OCI-LY3 (cell line): ENCODE data around the gene ESPN.

Experiments
- H2AFZ ChIP-seq: fragments of 200-600, 300-600 bp; shearing (Covaris generic); 2 replicates; pipeline ENCODE4 v1.6.0; 2014; ENCODE audit warnings: antibody characterized with exemption, low read depth, low read length
- H3K27ac ChIP-seq: fragments of 200-600, 300-600 bp; sonication (generic); 2 replicates; pipeline ENCODE4 v1.5.1; 2014; ENCODE audit warnings: mild to moderate bottlenecking, low read length, moderate library complexity, mixed read lengths
- H3K27me3 ChIP-seq: fragments of 200-600, 300-600 bp; sonication (generic); 2 replicates; pipeline ENCODE4 v1.6.1; 2014; ENCODE audit warnings: low read depth, low read length, mixed read lengths
- H3K36me3 ChIP-seq: fragments of 200-600, 300-600 bp; sonication (generic); replicated peaks from 2 replicates; pipeline ENCODE3; 2014; ENCODE audit warnings: low read depth, low read length, mixed read lengths
- H3K4me1 ChIP-seq: fragments of 300-600, 200-600 bp; sonication (generic); 2 replicates; pipeline ENCODE4 v1.6.1; 2014; ENCODE audit warnings: low read length, mixed read lengths
- H3K4me2 ChIP-seq: fragments of 200-600, 300-600 bp; sonication (generic); 2 replicates; pipeline ENCODE4 v1.6.1; 2014; ENCODE audit warnings: low read length, mixed read lengths
- H3K4me3 ChIP-seq: fragments of 300-600, 200-600 bp; sonication (generic); 2 replicates; pipeline ENCODE4 v1.5.1; 2014; ENCODE audit warnings: antibody characterized with exemption, mild to moderate bottlenecking, low read length, moderate library complexity
- H3K79me2 ChIP-seq: fragments of 300-600, 200-600 bp; shearing (Covaris generic); 2 replicates; pipeline ENCODE4 v1.6.1; 2014; ENCODE audit warnings: mild to moderate bottlenecking, low read length, mixed read lengths
- H3K9ac ChIP-seq: fragments of 300-600, 200-600 bp; shearing (Covaris generic); 2 replicates; pipeline ENCODE4 v1.6.0; 2014; ENCODE audit warnings: mild to moderate bottlenecking, low read length, moderate library complexity
- H3K9me3 ChIP-seq: fragments of 200-600, 300-600 bp; shearing (Covaris generic); 2 replicates; pipeline ENCODE4 v1.6.1; 2014; ENCODE audit warnings: low read length, mixed read lengths; ENCODE audit not compliant: insufficient read depth
- H4K20me1 ChIP-seq: fragments of 200-600, 300-600 bp; sonication (generic); 2 replicates; pipeline ENCODE4 v1.6.1; 2016; ENCODE audit warnings: low read length, mixed read lengths; ENCODE audit not compliant: insufficient read depth
- EZH2phosphoT487 ChIP-seq: fragments of 200-600 bp; shearing (Covaris generic); IDR thresholded peaks from 2 replicates; pipeline ENCODE4 v1.6.1; 2018; ENCODE audit warnings: antibody characterized with exemption, mixed run types, low read depth
- TF ChIP-seq, protein P1 (sequence below): fragments of 200-600, 300-600 bp; sonication (generic); IDR thresholded peaks from 2 replicates; pipeline ENCODE4 v1.5.1; 2014; ENCODE audit warnings: antibody characterized with exemption, low read length, low read depth

Gene ESPN

GRCh38 chr1:6410248-6410893, 14.2 kb upstream of the ESPN start:
- Histone ChIP-seq H2AFZ (no peak overlapping the region), H3K27me3 (no peaks in the 10 kb centered on the region), H3K4me2 (no peak overlapping the region), H3K27ac (no peak overlapping the region), H3K4me3 (no peak overlapping the region), H3K9ac (no peak overlapping the region), H3K79me2 (no peaks in the 10 kb centered on the region), H3K9me3 (no peaks in the 10 kb centered on the region), H3K4me1 (peaks cover 12% of the 10 kb centered on the region; the same call in 1 of the 2 replicates), H3K36me3 (no peaks in the 10 kb centered on the region), H4K20me1 (no peaks in the 10 kb centered on the region)
- TF ChIP-seq, protein P1, sequence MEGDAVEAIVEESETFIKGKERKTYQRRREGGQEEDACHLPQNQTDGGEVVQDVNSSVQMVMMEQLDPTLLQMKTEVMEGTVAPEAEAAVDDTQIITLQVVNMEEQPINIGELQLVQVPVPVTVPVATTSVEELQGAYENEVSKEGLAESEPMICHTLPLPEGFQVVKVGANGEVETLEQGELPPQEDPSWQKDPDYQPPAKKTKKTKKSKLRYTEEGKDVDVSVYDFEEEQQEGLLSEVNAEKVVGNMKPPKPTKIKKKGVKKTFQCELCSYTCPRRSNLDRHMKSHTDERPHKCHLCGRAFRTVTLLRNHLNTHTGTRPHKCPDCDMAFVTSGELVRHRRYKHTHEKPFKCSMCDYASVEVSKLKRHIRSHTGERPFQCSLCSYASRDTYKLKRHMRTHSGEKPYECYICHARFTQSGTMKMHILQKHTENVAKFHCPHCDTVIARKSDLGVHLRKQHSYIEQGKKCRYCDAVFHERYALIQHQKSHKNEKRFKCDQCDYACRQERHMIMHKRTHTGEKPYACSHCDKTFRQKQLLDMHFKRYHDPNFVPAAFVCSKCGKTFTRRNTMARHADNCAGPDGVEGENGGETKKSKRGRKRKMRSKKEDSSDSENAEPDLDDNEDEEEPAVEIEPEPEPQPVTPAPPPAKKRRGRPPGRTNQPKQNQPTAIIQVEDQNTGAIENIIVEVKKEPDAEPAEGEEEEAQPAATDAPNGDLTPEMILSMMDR, result no peak
- TF ChIP-seq EZH2phosphoT487, result no peak

GRCh38 chr1:6412896-6413295, 11.7 kb upstream of the ESPN start:
- Histone ChIP-seq H2AFZ (no peak overlapping the region), H3K4me2 (no peak overlapping the region), H3K4me1 (peaks cover 12% of the 10 kb centered on the region; the same call in 1 of the 2 replicates), H4K20me1 (no peaks in the 10 kb centered on the region), H3K27me3 (no peaks in the 10 kb centered on the region), H3K36me3 (no peaks in the 10 kb centered on the region), H3K9me3 (no peaks in the 10 kb centered on the region), H3K79me2 (no peaks in the 10 kb centered on the region), H3K9ac (no peak overlapping the region), H3K27ac (no peak overlapping the region), H3K4me3 (no peak overlapping the region)
- TF ChIP-seq, protein P1, result no peak
- TF ChIP-seq EZH2phosphoT487, result no peak

DNA sequence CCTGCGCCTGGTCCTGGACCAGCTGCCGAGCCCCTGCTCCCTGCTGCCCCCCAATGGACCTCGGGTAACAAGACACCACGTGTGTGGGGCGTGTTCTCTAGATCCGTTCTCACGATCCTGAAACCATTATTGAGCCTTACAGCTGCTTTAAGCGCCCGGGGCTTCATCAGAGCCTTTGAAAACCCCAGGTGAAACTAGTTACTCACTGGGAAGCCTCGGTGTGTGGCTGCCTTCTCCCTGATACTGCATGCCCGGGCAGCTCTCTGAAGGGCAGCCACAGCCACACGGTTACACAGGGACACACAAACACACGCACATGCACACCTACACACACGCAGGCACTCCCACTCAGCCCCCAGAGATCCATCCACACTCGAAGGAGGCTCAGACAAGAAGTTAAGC, 10.1 kb upstream of the ESPN start:
- H3K27ac ChIP-seq, result no peak overlapping the region
- H3K9me3 ChIP-seq, result no peaks in the 10 kb centered on the region
- no peaks in the 10 kb centered on the region for H4K20me1 ChIP-seq
- no peaks in the 10 kb centered on the region for H3K79me2 ChIP-seq
- no peak for TF ChIP-seq EZH2phosphoT487
- TF ChIP-seq, protein P1, result peak; percentile 52
- peaks cover 5% of the 10 kb centered on the region; the same call in 1 of the 2 replicates for H3K4me1 ChIP-seq
- peak overlapping the region; percentile 85 for H3K4me2 ChIP-seq
- H3K4me3 ChIP-seq, result peak overlapping the region; percentile 68
- no peak overlapping the region for H2AFZ ChIP-seq
- H3K36me3 ChIP-seq, result no peaks in the 10 kb centered on the region
- peak overlapping the region; percentile 13; the same call in 1 of the 2 replicates for H3K9ac ChIP-seq
- no peaks in the 10 kb centered on the region for H3K27me3 ChIP-seq

GRCh38 chr1:6414881-6415626, 9.5 kb upstream of the ESPN start:
- H3K4me2 ChIP-seq, result peak overlapping the region; percentile 85
- H3K27ac ChIP-seq, result no peak overlapping the region
- no peaks in the 10 kb centered on the region for H3K9me3 ChIP-seq
- peaks cover 5% of the 10 kb centered on the region; the same call in 1 of the 2 replicates for H3K4me1 ChIP-seq
- H3K79me2 ChIP-seq, result no peaks in the 10 kb centered on the region
- H3K27me3 ChIP-seq, result no peaks in the 10 kb centered on the region
- no peaks in the 10 kb centered on the region for H3K36me3 ChIP-seq
- H3K4me3 ChIP-seq, result peak overlapping the region; percentile 68
- no peak for TF ChIP-seq EZH2phosphoT487
- TF ChIP-seq, protein P1, result no peak
- H3K9ac ChIP-seq, result peak overlapping the region; percentile 13; the same call in 1 of the 2 replicates
- no peaks in the 10 kb centered on the region for H4K20me1 ChIP-seq
- no peak overlapping the region for H2AFZ ChIP-seq
